Esophagus squamous epithelium (tissue), 5 donors: ENCODE measurements around the gene MADD. TPM values are rescaled to one million over a fixed set of nuclear protein-coding genes. Genes with fewer than 3 reads are reported as not detected.

Source experiments
- DNase-seq: peaks from one replicate; lab custom pipeline; 2025; lab: John Stamatoyannopoulos, UW
- H3K27ac ChIP-seq, 4 donors: fragments of 200-600 bp; sonication (generic); one replicate each; pipeline ENCODE4 v1.5.1; 2016 to 2019; ENCODE audit warnings: mild to moderate bottlenecking in 1 of 4
- H3K27me3 ChIP-seq, 4 donors: fragments of 200-600 bp; sonication (generic); 1 replicate in 3 of 4; 2 replicates in 1 of 4; pipeline versions ENCODE4 v1.5.1 to v1.6.0; 2017 to 2021; ENCODE audit warnings: antibody characterized with exemption in 1 of 4
- H3K36me3 ChIP-seq, 3 donors: fragments of 200-600 bp; sonication (generic); one replicate each; pipeline ENCODE4 v1.5.1; 2016 to 2019
- H3K4me1 ChIP-seq, 3 donors: fragments of 200-600 bp; sonication (generic); one replicate each; pipeline ENCODE4 v1.5.1; 2017 to 2019
- H3K4me3 ChIP-seq, 4 donors: fragments of 200-600 bp; sonication (generic); 1 replicate in 3 of 4; 2 replicates in 1 of 4; pipeline ENCODE4 v1.5.1; 2016 to 2019; ENCODE audit warnings: mild to moderate bottlenecking in 2 of 4, moderate library complexity in 1 of 4
- H3K9me3 ChIP-seq, 3 donors: fragments of 200-600 bp; sonication (generic); one replicate each; pipeline ENCODE4 v1.5.1; 2016 to 2019
- POLR2A ChIP-seq, 4 donors: fragments of 450-650 bp; IDR thresholded peaks; one replicate each; pipeline ENCODE4 v1.6.1; 2017; ENCODE audit warnings: antibody characterized with exemption in 4 of 4, mild to moderate bottlenecking in 4 of 4, moderate library complexity in 3 of 4
- WGBS, 2 donors: methylation state at CpG; one replicate each; pipeline ENCODE4 v1.1.5; 2018; 5-methylcytosine and 5-hydroxymethylcytosine counted together
- intact Hi-C: fragments of 100-400 bp; cut with DNase I; formaldehyde crosslinking; loops from one replicate; pipeline ENCODE4 v1.15.0; 2022
- total RNA-seq, 4 donors: library from RNA; depleted of rRNA; stranded (reverse); fragments of >200 nt; gene quantifications; one replicate each; pipeline ENCODE4 v1.1.0, GENCODE V29; 2016
- TF ChIP-seq, protein P1 (sequence below), 6 experiments: fragments of 450-650 bp in 4 of 6; fragments of 200-600 bp in 2 of 6; sonication (generic) in 2 of 6; IDR thresholded peaks; one replicate each; pipeline ENCODE4 v1.5.1; 2016 to 2019; ENCODE audit warnings: antibody characterized with exemption in 6 of 6, mild to moderate bottlenecking in 4 of 6, moderate library complexity in 4 of 6
- donor health status: DM: yes; HTN: yes; CAD: no.

MADD gene
- total RNA-seq, 4 donors from 2014 or later: 12.6 to 34.7 (median 15.4) TPM

GRCh38 chr11:47278058-47278457 lies 8.1 kb downstream of the MADD start:
- peaks cover 40 to 97% (median 65%) of the 10 kb centered on the region in 3 donors for H3K36me3 ChIP-seq
- WGBS, 2 donors: 76 to 85% methylated on average over 3 of the region's 3 CpGs
- no peaks in the 10 kb centered on the region for H3K9me3 ChIP-seq
- DNase-seq: no peak
- peaks cover 0 to 2% (median 0%) of the 10 kb centered on the region in 3 donors for H3K4me1 ChIP-seq
- H3K27ac ChIP-seq: no peak overlapping the region
- intact Hi-C loops: no loop called here
- no peaks in the 10 kb centered on the region for H3K27me3 ChIP-seq
- H3K4me3 ChIP-seq: no peak overlapping the region
- TF ChIP-seq, protein P1, sequence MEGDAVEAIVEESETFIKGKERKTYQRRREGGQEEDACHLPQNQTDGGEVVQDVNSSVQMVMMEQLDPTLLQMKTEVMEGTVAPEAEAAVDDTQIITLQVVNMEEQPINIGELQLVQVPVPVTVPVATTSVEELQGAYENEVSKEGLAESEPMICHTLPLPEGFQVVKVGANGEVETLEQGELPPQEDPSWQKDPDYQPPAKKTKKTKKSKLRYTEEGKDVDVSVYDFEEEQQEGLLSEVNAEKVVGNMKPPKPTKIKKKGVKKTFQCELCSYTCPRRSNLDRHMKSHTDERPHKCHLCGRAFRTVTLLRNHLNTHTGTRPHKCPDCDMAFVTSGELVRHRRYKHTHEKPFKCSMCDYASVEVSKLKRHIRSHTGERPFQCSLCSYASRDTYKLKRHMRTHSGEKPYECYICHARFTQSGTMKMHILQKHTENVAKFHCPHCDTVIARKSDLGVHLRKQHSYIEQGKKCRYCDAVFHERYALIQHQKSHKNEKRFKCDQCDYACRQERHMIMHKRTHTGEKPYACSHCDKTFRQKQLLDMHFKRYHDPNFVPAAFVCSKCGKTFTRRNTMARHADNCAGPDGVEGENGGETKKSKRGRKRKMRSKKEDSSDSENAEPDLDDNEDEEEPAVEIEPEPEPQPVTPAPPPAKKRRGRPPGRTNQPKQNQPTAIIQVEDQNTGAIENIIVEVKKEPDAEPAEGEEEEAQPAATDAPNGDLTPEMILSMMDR (IDR thresholded peaks at IDR 0.05): no peak
- no peak for TF ChIP-seq POLR2A (IDR thresholded peaks at IDR 0.05)

GRCh38 chr11:47278769-47279168 lies 8.8 kb downstream of the MADD start:
- Histone ChIP-seq H3K4me1 (no peaks in the 10 kb centered on the region), H3K9me3 (no peaks in the 10 kb centered on the region), H3K36me3 (peaks cover 46 to 100% (median 71%) of the 10 kb centered on the region in 3 donors), H3K27me3 (no peaks in the 10 kb centered on the region), H3K4me3 (no peak overlapping the region), H3K27ac (no peak overlapping the region)
- DNase-seq: no peak
- TF ChIP-seq, protein P1 (IDR thresholded peaks at IDR 0.05): no peak
- TF ChIP-seq POLR2A (IDR thresholded peaks at IDR 0.05): no peak
- intact Hi-C loops: no loop called here
- 87 to 88% methylated on average over 4 of the region's 4 CpGs for WGBS, 2 donors

DNA sequence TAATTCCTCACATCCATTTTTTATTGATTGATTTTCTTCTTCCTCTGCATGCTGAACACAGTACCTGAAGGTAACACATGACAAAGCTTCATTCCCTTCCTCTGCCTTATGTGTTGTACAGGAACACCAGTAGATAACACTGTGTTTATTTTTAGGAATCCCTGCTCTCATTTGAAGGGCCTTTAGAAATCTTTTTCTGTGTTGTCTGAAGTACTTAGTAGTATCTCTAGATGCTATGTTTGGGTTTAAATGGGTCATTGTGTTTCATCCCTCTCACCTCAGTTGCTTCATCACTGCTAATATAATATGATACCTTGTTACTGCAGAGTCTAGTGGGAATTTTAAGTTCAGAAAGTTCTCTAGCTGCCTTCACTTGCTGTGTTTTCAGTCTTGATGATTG lies 10.2 kb downstream of the MADD start:
- Histone ChIP-seq H3K9me3 (no peaks in the 10 kb centered on the region), H3K36me3 (peaks cover 48 to 100% (median 77%) of the 10 kb centered on the region in 3 donors), H3K27ac (no peak overlapping the region), H3K27me3 (no peaks in the 10 kb centered on the region), H3K4me3 (no peak overlapping the region), H3K4me1 (no peaks in the 10 kb centered on the region)
- intact Hi-C loops: no loop called here
- DNase-seq: no peak
- TF ChIP-seq, protein P1 (IDR thresholded peaks at IDR 0.05): no peak
- TF ChIP-seq POLR2A (IDR thresholded peaks at IDR 0.05): no peak

GRCh38 chr11:47280860-47281259 lies 10.9 kb downstream of the MADD start:
- Histone ChIP-seq H3K27me3 (no peaks in the 10 kb centered on the region), H3K9me3 (no peaks in the 10 kb centered on the region), H3K4me3 (no peak overlapping the region), H3K4me1 (no peaks in the 10 kb centered on the region), H3K27ac (no peak overlapping the region), H3K36me3 (peaks cover 54 to 100% (median 72%) of the 10 kb centered on the region in 3 donors)
- DNase-seq: no peak
- intact Hi-C loops: no loop called here
- WGBS, 2 donors: 80 to 85% methylated on average over 4 to 5 of the region's 5 CpGs
- TF ChIP-seq, protein P1 (IDR thresholded peaks at IDR 0.05): no peak
- no peak for TF ChIP-seq POLR2A (IDR thresholded peaks at IDR 0.05)

- H3K4me1 ChIP-seq: no peaks in the 10 kb centered on the region
- no peak overlapping the region for H3K4me3 ChIP-seq
- no peaks in the 10 kb centered on the region for H3K27me3 ChIP-seq
- H3K36me3 ChIP-seq: peaks cover 55 to 100% (median 71%) of the 10 kb centered on the region in 3 donors
- H3K9me3 ChIP-seq: no peaks in the 10 kb centered on the region
- no peak overlapping the region for H3K27ac ChIP-seq
- TF ChIP-seq, protein P1 (IDR thresholded peaks at IDR 0.05): no peak
- no peak for TF ChIP-seq POLR2A (IDR thresholded peaks at IDR 0.05)
- DNase-seq: no peak
- WGBS, 2 donors: 94 to 97% methylated on average over 7 of the region's 7 CpGs
- intact Hi-C loops: no loop called here
Observed at GRCh38 chr11:47282462-47282861, 12.5 kb downstream of the MADD start.
